Measurements from ENCODE around the gene TRABD2B. TPM values are rescaled to one million over a fixed set of nuclear protein-coding genes. Genes with fewer than 3 reads are reported as not detected.

TRABD2B gene
- total RNA-seq, 3 donors from 2014 or later, result 1.4 to 3.7 (median 2.3) TPM

GRCh38 chr1:47792779-47793178 lies 204.4 kb downstream of the TRABD2B start:
- Histone ChIP-seq H3K36me3 (no peaks in the 10 kb centered on the region), H3K9me3 (no peaks in the 10 kb centered on the region), H3K27me3 (no peaks in the 10 kb centered on the region), H3K4me1 (no peaks in the 10 kb centered on the region), H3K27ac (no peak overlapping the region), H3K4me3 (no peak overlapping the region)
- DNase-seq (ENCODE audit: low spot score in 2 of 2), result no peak
- TF ChIP-seq POLR2AphosphoS5 (IDR thresholded peaks at IDR 0.05) (no peak), POLR2A (IDR thresholded peaks at IDR 0.05) (no peak), CTCF (IDR thresholded peaks at IDR 0.05) (no peak)
- intact Hi-C loops (cut with DNase I; ENCODE audit: low total_unique reads), result no loop called here

- H3K27ac ChIP-seq, result no peak overlapping the region
- no peak overlapping the region for H3K4me3 ChIP-seq
- intact Hi-C loops (cut with DNase I; ENCODE audit: low total_unique reads), result no loop called here
- H3K36me3 ChIP-seq, result no peaks in the 10 kb centered on the region
- no peaks in the 10 kb centered on the region for H3K9me3 ChIP-seq
- no peaks in the 10 kb centered on the region for H3K4me1 ChIP-seq
- H3K27me3 ChIP-seq, result no peaks in the 10 kb centered on the region
- no peak for TF ChIP-seq POLR2AphosphoS5 (IDR thresholded peaks at IDR 0.05)
- TF ChIP-seq POLR2A (IDR thresholded peaks at IDR 0.05), result no peak
- TF ChIP-seq CTCF (IDR thresholded peaks at IDR 0.05), result no peak
- no peak for DNase-seq (ENCODE audit: low spot score in 2 of 2)
Measured at GRCh38 chr1:47791879-47792608, 205.1 kb downstream of the TRABD2B start.

- no peaks in the 10 kb centered on the region for H3K4me1 ChIP-seq
- no peaks in the 10 kb centered on the region for H3K36me3 ChIP-seq
- no peaks in the 10 kb centered on the region for H3K27me3 ChIP-seq
- TF ChIP-seq POLR2A (IDR thresholded peaks at IDR 0.05), result no peak
- no peak overlapping the region for H3K4me3 ChIP-seq
- DNase-seq (ENCODE audit: low spot score in 2 of 2), result no peak
- no peak overlapping the region for H3K27ac ChIP-seq
- intact Hi-C loops (cut with DNase I; ENCODE audit: low total_unique reads), result no loop called here
- no peaks in the 10 kb centered on the region for H3K9me3 ChIP-seq
Measured at GRCh38 chr1:47788761-47789160, 208.4 kb downstream of the TRABD2B start.

GRCh38 chr1:47787560-47787959 lies 209.6 kb downstream of the TRABD2B start:
- intact Hi-C loops (cut with DNase I; ENCODE audit: low total_unique reads), result no loop called here
- no peak for DNase-seq (ENCODE audit: low spot score in 2 of 2)
- H3K36me3 ChIP-seq, result no peaks in the 10 kb centered on the region
- no peak for TF ChIP-seq POLR2A (IDR thresholded peaks at IDR 0.05)
- TF ChIP-seq CTCF (IDR thresholded peaks at IDR 0.05), result no peak
- TF ChIP-seq POLR2AphosphoS5 (IDR thresholded peaks at IDR 0.05), result no peak
- no peaks in the 10 kb centered on the region for H3K4me1 ChIP-seq
- no peak overlapping the region for H3K4me3 ChIP-seq
- no peaks in the 10 kb centered on the region for H3K27me3 ChIP-seq
- no peak overlapping the region for H3K27ac ChIP-seq
- H3K9me3 ChIP-seq, result no peaks in the 10 kb centered on the region

GRCh38 chr1:47786316-47786715 lies 210.9 kb downstream of the TRABD2B start:
- intact Hi-C loops (cut with DNase I; ENCODE audit: low total_unique reads), result no loop called here
- H3K4me1 ChIP-seq, result no peaks in the 10 kb centered on the region
- no peak overlapping the region for H3K27ac ChIP-seq

More at GRCh38 chr1:47786316-47786715, 210.9 kb downstream of the TRABD2B start:
- TF ChIP-seq POLR2AphosphoS5 (IDR thresholded peaks at IDR 0.05) (no peak), CTCF (IDR thresholded peaks at IDR 0.05) (no peak), POLR2A (IDR thresholded peaks at IDR 0.05) (no peak)
- Histone ChIP-seq H3K27me3 (no peaks in the 10 kb centered on the region), H3K36me3 (no peaks in the 10 kb centered on the region), H3K4me3 (no peak overlapping the region), H3K9me3 (no peaks in the 10 kb centered on the region)
- DNase-seq (ENCODE audit: low spot score in 2 of 2), result no peak

All from breast epithelium (tissue), 4 donors.